Hepatocyte (in vitro differentiated cells): ENCODE results near the gene ITGB2.

Experiments
- CTCF ChIP-seq: fragments of 200-600 bp; sonication (generic); IDR thresholded peaks from 2 replicates; pipeline ENCODE4 v1.5.1; 2016; ENCODE audit warnings: antibody characterized with exemption, mild to moderate bottlenecking; ENCODE audit not compliant: poor library complexity
- EZH2 ChIP-seq: fragments of 200-600 bp; sonication (generic); IDR thresholded peaks from 2 replicates; pipeline ENCODE4 v1.6.1; 2016; ENCODE audit warnings: antibody characterized with exemption, mild to moderate bottlenecking, borderline replicate concordance

- TF ChIP-seq CTCF (no peak), EZH2 (no peak)
These were observed 48.4 kb downstream of the ITGB2 start for GRCh38 chr21:44872323-44872648.
